ENCODE results near the gene POLG2. TPM values are rescaled to one million over a fixed set of nuclear protein-coding genes. Genes with fewer than 3 reads are reported as not detected.

POLG2 gene
- total RNA-seq (8.1 and 17.0 TPM in 2 replicates), polyA plus RNA-seq (22.2 and 32.9 TPM in 2 replicates)

DNA sequence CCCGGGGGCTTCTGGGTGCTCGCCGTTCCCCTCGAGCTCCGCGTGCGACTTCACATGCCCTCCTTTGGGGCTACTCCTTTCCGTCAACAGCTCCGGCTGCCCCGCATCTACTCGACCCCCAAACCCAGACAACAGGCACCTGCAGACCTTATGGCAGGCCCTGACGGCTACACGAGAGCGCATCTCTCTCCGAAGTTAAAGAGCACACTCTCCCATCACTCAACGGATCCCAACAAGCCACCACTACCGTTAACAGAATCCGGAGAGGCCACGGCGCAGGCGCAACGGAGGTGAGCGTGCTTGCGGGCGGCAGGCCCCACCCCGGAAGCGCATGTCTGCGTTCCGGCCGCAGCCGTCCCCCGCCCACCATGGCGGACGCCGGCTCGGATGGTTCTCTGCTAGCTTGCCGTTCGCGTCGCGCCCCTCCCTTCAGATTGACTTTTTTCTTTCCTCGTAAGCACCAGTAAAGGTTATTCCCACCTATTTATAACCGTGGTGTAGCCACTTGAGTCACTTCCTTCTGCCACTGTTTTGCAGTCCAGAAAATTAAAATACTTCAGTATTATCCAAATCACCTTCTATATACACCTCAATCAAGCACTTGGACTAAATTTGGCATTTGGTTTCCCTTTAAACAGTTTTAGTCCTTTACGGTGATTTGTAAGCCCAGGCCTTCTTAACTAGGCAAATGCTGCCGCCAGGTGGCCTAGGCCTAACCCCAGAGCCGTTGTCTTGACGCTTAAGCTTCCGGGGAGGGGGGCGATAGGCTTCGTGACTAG lies at the start of gene POLG2:
POLG2 (minus strand) TSS at position 269 of the 779 bp plus-strand sequence; CDS start at position 183, 86 bp downstream.
- peak within 1 kb of the TSS; percentile 86 for H3K27ac ChIP-seq
- peak within 1 kb of the TSS; percentile 48 for H3K4me3 ChIP-seq
- H3K9me3 ChIP-seq (ENCODE audit: low read depth), result no peaks in the 10 kb centered on the region
- H3K27me3 ChIP-seq, result no peaks in the 10 kb centered on the region
- peaks cover 46% of the 10 kb centered on the region for H3K36me3 ChIP-seq
- peak; percentile 95 to 96 for DNase-seq (ENCODE audit: low read depth in 1 of 2, low spot score in 1 of 2)
- peaks cover 11% of the 10 kb centered on the region for H3K4me1 ChIP-seq (ENCODE audit: low read depth)
- TF ChIP-seq, protein P1, sequence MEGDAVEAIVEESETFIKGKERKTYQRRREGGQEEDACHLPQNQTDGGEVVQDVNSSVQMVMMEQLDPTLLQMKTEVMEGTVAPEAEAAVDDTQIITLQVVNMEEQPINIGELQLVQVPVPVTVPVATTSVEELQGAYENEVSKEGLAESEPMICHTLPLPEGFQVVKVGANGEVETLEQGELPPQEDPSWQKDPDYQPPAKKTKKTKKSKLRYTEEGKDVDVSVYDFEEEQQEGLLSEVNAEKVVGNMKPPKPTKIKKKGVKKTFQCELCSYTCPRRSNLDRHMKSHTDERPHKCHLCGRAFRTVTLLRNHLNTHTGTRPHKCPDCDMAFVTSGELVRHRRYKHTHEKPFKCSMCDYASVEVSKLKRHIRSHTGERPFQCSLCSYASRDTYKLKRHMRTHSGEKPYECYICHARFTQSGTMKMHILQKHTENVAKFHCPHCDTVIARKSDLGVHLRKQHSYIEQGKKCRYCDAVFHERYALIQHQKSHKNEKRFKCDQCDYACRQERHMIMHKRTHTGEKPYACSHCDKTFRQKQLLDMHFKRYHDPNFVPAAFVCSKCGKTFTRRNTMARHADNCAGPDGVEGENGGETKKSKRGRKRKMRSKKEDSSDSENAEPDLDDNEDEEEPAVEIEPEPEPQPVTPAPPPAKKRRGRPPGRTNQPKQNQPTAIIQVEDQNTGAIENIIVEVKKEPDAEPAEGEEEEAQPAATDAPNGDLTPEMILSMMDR (IDR thresholded peaks at IDR 0.05; ENCODE audit: low read depth, low read length), result peak; percentile 59

DNA sequence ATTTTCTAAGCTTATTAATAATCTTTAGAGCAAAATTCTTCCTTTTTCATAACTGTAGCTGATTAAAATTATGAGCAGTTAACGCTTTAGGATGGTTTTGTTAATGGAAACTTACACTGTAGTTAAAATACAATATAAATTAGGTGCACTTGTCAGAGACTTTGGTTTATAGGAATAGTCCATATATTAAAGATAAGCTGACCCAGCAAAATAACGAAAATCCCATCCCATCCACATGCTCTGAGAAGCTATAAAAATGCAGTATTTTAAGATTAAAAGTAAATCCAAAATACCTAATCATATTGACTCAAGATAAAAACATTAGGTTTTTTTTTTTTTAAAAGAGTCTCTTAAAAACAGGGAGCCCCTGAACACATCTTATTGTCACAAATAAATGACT lies 47.9 kb upstream of the POLG2 start:
- Histone ChIP-seq H3K27ac (no peak overlapping the region), H3K36me3 (peaks cover 23% of the 10 kb centered on the region), H3K4me3 (no peak overlapping the region), H3K27me3 (no peaks in the 10 kb centered on the region), H3K4me1 (ENCODE audit: low read depth) (peaks cover 8% of the 10 kb centered on the region), H3K9me3 (ENCODE audit: low read depth) (no peaks in the 10 kb centered on the region)
- TF ChIP-seq, protein P1 (IDR thresholded peaks at IDR 0.05; ENCODE audit: low read depth, low read length), result no peak
- no peak for DNase-seq (ENCODE audit: low read depth in 1 of 2, low spot score in 1 of 2)

DNA sequence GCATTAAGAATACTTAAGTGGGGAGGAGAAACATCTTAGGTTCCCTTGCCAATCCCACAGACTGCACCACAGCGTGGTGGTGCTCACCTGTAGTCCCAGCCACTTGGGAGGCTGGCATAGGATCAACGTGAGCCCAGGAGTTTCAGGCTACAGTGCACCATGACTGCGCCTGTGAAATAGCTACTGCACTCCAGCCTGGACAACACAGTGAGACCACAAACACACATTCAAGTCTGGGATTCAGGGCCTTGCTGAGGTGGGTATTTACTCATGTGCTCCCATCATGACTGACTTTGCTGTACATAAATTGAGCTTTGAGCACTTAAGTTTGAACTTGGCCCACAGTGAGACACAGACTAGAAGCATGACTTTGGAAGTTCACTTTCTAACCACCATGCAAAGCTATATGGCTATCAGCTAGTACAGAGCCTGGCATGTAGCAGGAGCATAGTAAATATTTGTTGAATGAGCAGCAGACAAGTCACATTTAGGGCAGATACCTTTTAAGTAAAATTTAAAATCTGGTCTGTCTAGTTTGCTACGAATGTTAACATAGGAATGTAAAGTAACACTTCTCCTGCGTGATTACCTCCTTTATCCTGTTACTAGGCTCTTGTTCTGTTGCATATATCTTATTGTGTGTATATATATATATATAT lies 43.4 kb upstream of the POLG2 start:
- no peak overlapping the region for H3K4me3 ChIP-seq
- peaks cover 46% of the 10 kb centered on the region for H3K36me3 ChIP-seq
- no peak for DNase-seq (ENCODE audit: low read depth in 1 of 2, low spot score in 1 of 2)
- H3K27ac ChIP-seq, result no peak overlapping the region
- H3K9me3 ChIP-seq (ENCODE audit: low read depth), result no peaks in the 10 kb centered on the region
- TF ChIP-seq, protein P1 (IDR thresholded peaks at IDR 0.05; ENCODE audit: low read depth, low read length), result no peak
- no peaks in the 10 kb centered on the region for H3K27me3 ChIP-seq
- no peaks in the 10 kb centered on the region for H3K4me1 ChIP-seq (ENCODE audit: low read depth)

DNA sequence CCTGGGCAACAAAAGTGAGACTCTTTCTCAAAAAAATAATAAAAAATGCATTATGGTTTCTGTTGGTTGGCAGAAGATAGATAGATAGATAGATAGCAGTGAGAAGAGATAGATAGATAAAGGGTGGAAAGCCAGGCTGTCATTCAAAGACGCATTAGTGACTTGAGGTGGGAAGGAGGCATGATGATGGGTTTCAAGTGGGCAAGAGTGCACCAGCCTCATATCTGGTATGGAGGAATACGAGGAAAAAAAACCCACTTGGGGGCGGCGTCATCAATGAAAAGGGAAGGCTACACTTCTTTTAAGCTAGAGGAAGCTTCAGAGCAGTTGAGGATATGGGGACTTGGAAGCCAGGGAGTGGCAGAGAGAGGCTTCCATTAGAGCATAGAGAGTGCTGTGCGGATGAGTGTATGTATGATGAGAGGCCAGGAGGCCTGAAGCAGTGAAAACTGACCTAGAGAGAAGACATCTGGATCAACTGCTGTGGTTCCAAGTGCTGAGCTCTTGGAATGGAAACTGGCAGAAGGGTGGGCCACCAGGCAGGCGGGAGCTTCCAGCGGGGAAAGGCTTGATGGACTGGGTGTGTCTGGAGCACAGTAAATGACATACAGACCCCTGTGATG lies 41.8 kb upstream of the POLG2 start:
- H3K27ac ChIP-seq, result peak overlapping the region; percentile 39
- H3K36me3 ChIP-seq, result peaks cover 52% of the 10 kb centered on the region
- no peaks in the 10 kb centered on the region for H3K9me3 ChIP-seq (ENCODE audit: low read depth)
- no peaks in the 10 kb centered on the region for H3K27me3 ChIP-seq
- TF ChIP-seq, protein P1 (IDR thresholded peaks at IDR 0.05; ENCODE audit: low read depth, low read length), result no peak
- H3K4me1 ChIP-seq (ENCODE audit: low read depth), result no peaks in the 10 kb centered on the region
- no peak overlapping the region for H3K4me3 ChIP-seq
- DNase-seq (ENCODE audit: low read depth in 1 of 2, low spot score in 1 of 2), result no peak

DNA sequence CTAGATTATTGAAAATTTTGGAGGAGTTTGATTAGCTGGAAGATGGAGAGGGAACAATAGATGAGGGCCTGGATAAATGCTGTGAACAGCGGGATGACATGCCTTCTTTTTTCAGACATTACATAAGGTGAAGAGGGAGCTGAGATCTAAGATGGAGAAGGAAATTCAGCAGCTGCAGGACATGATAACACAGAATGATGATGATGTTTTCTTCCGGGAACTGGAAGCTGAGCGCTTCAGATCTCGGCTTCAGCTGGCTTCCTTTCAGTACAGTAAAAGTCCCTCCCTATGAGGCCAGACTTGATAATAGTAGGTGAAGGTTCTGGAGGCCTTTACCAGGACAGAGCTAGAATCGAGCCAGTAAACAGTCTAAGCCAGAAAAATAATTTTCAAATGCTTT lies 40.6 kb upstream of the POLG2 start:
- TF ChIP-seq, protein P1 (IDR thresholded peaks at IDR 0.05; ENCODE audit: low read depth, low read length), result no peak
- Histone ChIP-seq H3K9me3 (ENCODE audit: low read depth) (no peaks in the 10 kb centered on the region), H3K27ac (no peak overlapping the region), H3K27me3 (no peaks in the 10 kb centered on the region), H3K36me3 (peaks cover 63% of the 10 kb centered on the region), H3K4me3 (no peak overlapping the region), H3K4me1 (ENCODE audit: low read depth) (no peaks in the 10 kb centered on the region)
- peak in 1 of 2 donors; percentile 16 for DNase-seq (ENCODE audit: low read depth in 1 of 2, low spot score in 1 of 2)

All from cardiac muscle cell (in vitro differentiated cells and primary cell).